Osteocyte (in vitro differentiated cells): ENCODE measurements around the gene PSPC1. TPM values are rescaled to one million over a fixed set of nuclear protein-coding genes. Genes with fewer than 3 reads are reported as not detected.

Source experiments
- DNase-seq: peaks from one replicate; pipeline ENCODE4 v3.0.0; 2021; ENCODE audit warnings: mixed read lengths; ENCODE audit not compliant: unreplicated experiment; ENCODE audit errors: extremely low spot score
- H3K27ac Mint-ChIP-seq: one replicate; pipeline ENCODE4 v1.8.0; 2021; ENCODE audit warnings: mild to moderate bottlenecking, mixed read lengths; ENCODE audit not compliant: unreplicated experiment
- H3K27me3 Mint-ChIP-seq: one replicate; pipeline ENCODE4 v1.8.0; 2021; ENCODE audit warnings: mixed read lengths; ENCODE audit not compliant: unreplicated experiment
- H3K36me3 Mint-ChIP-seq: one replicate; pipeline ENCODE4 v1.8.0; 2021; ENCODE audit warnings: mixed read lengths; ENCODE audit not compliant: unreplicated experiment
- H3K4me1 Mint-ChIP-seq: one replicate; pipeline ENCODE4 v1.8.0; 2021; ENCODE audit warnings: mixed read lengths; ENCODE audit not compliant: unreplicated experiment
- H3K4me3 Mint-ChIP-seq: one replicate; pipeline ENCODE4 v1.8.0; 2021; ENCODE audit warnings: mild to moderate bottlenecking, moderate library complexity, mixed read lengths; ENCODE audit not compliant: unreplicated experiment
- H3K9me3 Mint-ChIP-seq: one replicate; pipeline ENCODE4 v1.8.0; 2021; ENCODE audit warnings: mixed read lengths; ENCODE audit not compliant: unreplicated experiment
- CTCF ChIP-seq: fragments of 200-600 bp; sonication (generic); IDR thresholded peaks from 2 replicates; pipeline ENCODE4 v1.5.0; 2021; ENCODE audit warnings: antibody characterized with exemption, mild to moderate bottlenecking, moderate library complexity
- total RNA-seq: library from RNA; stranded (reverse); gene quantifications from 2 replicates; pipeline ENCODE4 v1.2.1, GENCODE V29; 2021

PSPC1 gene
- total RNA-seq, 1 donor from 2014 or later: 62.8 TPM

- no peaks in the 10 kb centered on the region for H3K9me3 Mint-ChIP-seq
- H3K27me3 Mint-ChIP-seq: no peaks in the 10 kb centered on the region
- no peak for TF ChIP-seq CTCF
- no peak overlapping the region for H3K27ac Mint-ChIP-seq
- peaks cover 52% of the 10 kb centered on the region for H3K36me3 Mint-ChIP-seq
- no peak for DNase-seq
- no peak overlapping the region for H3K4me3 Mint-ChIP-seq
- H3K4me1 Mint-ChIP-seq: no peaks in the 10 kb centered on the region
These were observed 121.2 kb downstream of the PSPC1 start for GRCh38 chr13:19661561-19661960.

- no peak for DNase-seq
- Mint-ChIP-seq H3K36me3 (peaks cover 48% of the 10 kb centered on the region), H3K4me3 (no peak overlapping the region), H3K27ac (no peak overlapping the region), H3K9me3 (no peaks in the 10 kb centered on the region), H3K4me1 (no peaks in the 10 kb centered on the region), H3K27me3 (no peaks in the 10 kb centered on the region)
- no peak for TF ChIP-seq CTCF
These were observed 121.6 kb downstream of the PSPC1 start for GRCh38 chr13:19661126-19661525.

- no peaks in the 10 kb centered on the region for H3K9me3 Mint-ChIP-seq
- no peak for DNase-seq
- H3K4me3 Mint-ChIP-seq: no peak overlapping the region
- H3K27me3 Mint-ChIP-seq: no peaks in the 10 kb centered on the region
- TF ChIP-seq CTCF: no peak
- no peaks in the 10 kb centered on the region for H3K4me1 Mint-ChIP-seq
- H3K27ac Mint-ChIP-seq: no peak overlapping the region
- peaks cover 36% of the 10 kb centered on the region for H3K36me3 Mint-ChIP-seq
These were observed 123.9 kb downstream of the PSPC1 start for GRCh38 chr13:19658831-19659230.

- Mint-ChIP-seq H3K9me3 (no peaks in the 10 kb centered on the region), H3K27ac (no peak overlapping the region), H3K4me1 (no peaks in the 10 kb centered on the region), H3K27me3 (no peaks in the 10 kb centered on the region), H3K36me3 (peaks cover 29% of the 10 kb centered on the region), H3K4me3 (no peak overlapping the region)
- TF ChIP-seq CTCF: no peak
- DNase-seq: no peak
These were observed 124.7 kb downstream of the PSPC1 start for GRCh38 chr13:19657872-19658591.

Other genes with a start within 250 kb of the PSPC1 start
- gene TPTE2, start 221.4 kb downstream of the PSPC1 start, total RNA-seq: not detected in 2 replicates
- gene MPHOSPH8, start 149.3 kb downstream of the PSPC1 start, total RNA-seq: 32.2 and 32.7 TPM in 2 replicates
- 18.0 and 18.3 TPM in 2 replicates for gene ZMYM5, start 80.7 kb upstream of the PSPC1 start, total RNA-seq
- 77.8 and 92.1 TPM in 2 replicates for gene ZMYM2, start 175.8 kb upstream of the PSPC1 start, total RNA-seq